Measurements from ENCODE around the gene ORM2.

Gene ORM2

GRCh38 chr9:114294664-114295063 is 35.0 kb upstream of the ORM2 start:
- no peak for DNase-seq (ENCODE audit: low spot score)

- no peak for DNase-seq (ENCODE audit: low spot score)
Observed at GRCh38 chr9:114296338-114296737, 33.3 kb upstream of the ORM2 start.

GRCh38 chr9:114299286-114300152 is 30.1 kb upstream of the ORM2 start:
- DNase-seq (ENCODE audit: low spot score), result no peak

GRCh38 chr9:114300153-114300845 is 29.4 kb upstream of the ORM2 start:
- DNase-seq (ENCODE audit: low spot score), result no peak

- DNase-seq (ENCODE audit: low spot score), result no peak
Observed at GRCh38 chr9:114300846-114301797, 28.5 kb upstream of the ORM2 start.

GRCh38 chr9:114301798-114302565 is 27.7 kb upstream of the ORM2 start:
- no peak for DNase-seq (ENCODE audit: low spot score)

- no peak for DNase-seq (ENCODE audit: low spot score)
Observed at GRCh38 chr9:114302727-114303126, 26.9 kb upstream of the ORM2 start.

GRCh38 chr9:114303571-114303970 is 26.1 kb upstream of the ORM2 start:
- DNase-seq (ENCODE audit: low spot score), result no peak

- no peak for DNase-seq (ENCODE audit: low spot score)
Observed at GRCh38 chr9:114303977-114304376, 25.7 kb upstream of the ORM2 start.

- DNase-seq (ENCODE audit: low spot score), result no peak
Observed at GRCh38 chr9:114304416-114305188, 25.1 kb upstream of the ORM2 start.

- no peak for DNase-seq (ENCODE audit: low spot score)
Observed at GRCh38 chr9:114307899-114308267, 21.8 kb upstream of the ORM2 start.

- DNase-seq (ENCODE audit: low spot score), result no peak
Observed at GRCh38 chr9:114308361-114308950, 21.2 kb upstream of the ORM2 start.

- DNase-seq (ENCODE audit: low spot score), result no peak
Observed at GRCh38 chr9:114309096-114309495, 20.6 kb upstream of the ORM2 start.

- DNase-seq (ENCODE audit: low spot score), result no peak
Observed at GRCh38 chr9:114310471-114311450, 18.9 kb upstream of the ORM2 start.

GRCh38 chr9:114311571-114312512 is 17.8 kb upstream of the ORM2 start:
- no peak for DNase-seq (ENCODE audit: low spot score)

- DNase-seq (ENCODE audit: low spot score), result no peak
Observed at GRCh38 chr9:114312513-114312875, 17.2 kb upstream of the ORM2 start.

GRCh38 chr9:114313186-114313585 is 16.5 kb upstream of the ORM2 start:
- no peak for DNase-seq (ENCODE audit: low spot score)

GRCh38 chr9:114314256-114314867 is 15.3 kb upstream of the ORM2 start:
- DNase-seq (ENCODE audit: low spot score), result no peak

All from CD4-positive, alpha-beta T cell treated with Interleukin-6 at 100 ng/mL for 8 hours (primary cell).